HG02938 (cell line): ENCODE measurements around the gene SIGLEC12.
A peak's percentile ranks its signal among the peaks of the same experiment; 100 is the strongest.
"Not testable (repeated sequence)": the region's sequence is repeated elsewhere in the genome, so short reads cannot be mapped to it uniquely, and the experiment has no call there.

ENCODE experiments used
- ATAC-seq: cut with Tn5 transposase; IDR thresholded peaks from one replicate; pipeline ENCODE4 v1.9.1; 2021; ENCODE audit warnings: mild to moderate bottlenecking, moderate library complexity; ENCODE audit not compliant: unreplicated experiment

Gene SIGLEC12

DNA sequence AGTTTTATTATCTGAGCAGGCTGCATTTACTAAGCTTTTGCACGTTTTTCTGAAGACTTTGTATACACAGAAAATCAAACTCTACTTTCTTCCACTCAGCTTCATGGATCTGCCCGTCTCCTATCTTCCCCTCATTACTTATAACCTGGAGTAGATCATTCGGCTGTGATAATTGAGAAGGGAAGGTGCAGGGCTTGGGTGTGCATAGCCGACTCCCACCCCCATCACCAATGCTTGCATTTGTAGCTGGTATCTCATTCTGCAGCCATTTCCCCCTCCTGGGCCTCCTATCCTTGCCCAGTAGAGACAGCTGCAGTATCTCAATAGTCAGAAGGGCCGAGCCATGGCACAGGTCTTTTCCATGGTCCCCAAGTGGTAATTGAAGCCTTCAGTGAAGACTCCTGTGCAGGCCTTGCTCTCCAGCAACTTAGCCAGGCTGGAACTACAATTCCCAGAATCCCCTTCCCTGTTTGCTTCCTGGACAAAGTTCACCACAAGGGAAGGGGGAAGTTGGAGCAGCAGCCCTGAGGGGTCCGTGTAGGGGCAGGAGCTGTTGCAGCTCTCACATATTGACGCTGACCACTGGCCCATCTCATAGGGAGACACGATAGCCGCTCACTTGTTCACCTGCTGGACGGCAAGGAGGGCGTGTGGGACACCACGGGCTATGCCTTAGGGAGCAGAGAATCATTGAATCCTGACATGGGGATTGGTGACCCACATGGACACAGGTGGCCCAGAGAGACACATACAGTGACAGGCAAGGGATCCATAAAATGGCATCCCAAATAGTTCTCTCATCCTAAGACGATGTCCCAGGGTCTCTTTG lies 41.2 kb downstream of the SIGLEC12 start:
- ATAC-seq: no peak

DNA sequence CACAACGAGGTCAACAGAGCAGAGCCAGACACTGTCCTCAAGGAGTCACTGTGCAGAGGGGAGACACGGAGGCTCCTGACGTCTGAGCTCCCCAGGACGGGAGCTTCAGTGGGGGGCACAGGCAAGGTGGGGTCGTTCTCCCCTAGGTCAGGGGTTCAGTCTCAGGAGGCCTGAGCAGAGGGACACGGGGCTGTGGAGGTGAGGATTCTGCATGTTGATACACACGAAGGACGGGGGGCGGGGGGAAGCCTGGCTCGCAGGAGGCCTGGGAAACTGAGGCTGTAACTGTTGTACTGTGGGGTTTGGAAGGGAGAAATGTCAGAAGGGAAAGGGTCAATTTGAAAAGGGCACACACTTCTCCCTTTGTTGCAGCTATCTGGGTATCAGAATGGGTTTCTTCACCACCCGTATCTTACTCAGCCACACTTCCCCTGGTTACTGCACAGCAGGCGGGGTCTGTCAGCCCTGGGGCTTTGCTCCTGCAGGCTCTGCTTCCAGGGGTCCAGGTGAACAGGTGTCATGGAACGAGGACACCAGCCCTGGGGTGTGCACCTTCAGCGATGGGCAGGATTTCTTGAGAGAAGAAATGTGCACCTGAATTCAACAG lies 42.6 kb downstream of the SIGLEC12 start:
- no peak for ATAC-seq

DNA sequence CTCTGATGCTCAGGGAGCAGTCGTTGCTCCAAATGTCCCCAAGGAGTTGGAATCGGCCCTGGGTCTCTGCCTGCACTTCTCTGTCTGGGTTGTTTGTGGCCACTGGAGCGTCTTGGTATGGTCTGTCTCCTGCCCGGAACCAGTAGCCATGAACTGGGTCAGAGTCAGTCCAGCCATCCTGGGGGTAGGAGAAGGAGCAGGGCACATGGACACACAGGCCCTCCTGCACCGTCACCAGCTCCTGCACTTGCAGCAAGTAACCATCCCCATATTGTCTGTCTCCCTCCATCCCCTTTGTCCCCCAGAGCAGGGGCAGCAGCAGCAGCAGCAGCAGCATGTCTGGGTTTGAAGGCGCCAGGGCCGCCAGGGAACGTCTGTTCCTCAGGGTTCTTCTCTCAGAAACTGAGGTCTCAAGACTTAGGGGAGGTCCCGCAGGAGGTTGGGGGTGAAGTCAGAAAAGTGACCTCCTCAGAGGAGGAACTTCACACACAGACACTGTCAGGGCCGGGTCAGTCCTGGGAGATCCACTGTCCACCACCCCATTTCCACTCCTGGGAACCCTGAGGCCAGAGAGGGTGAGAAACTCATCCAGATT lies 43.5 kb downstream of the SIGLEC12 start, which contains the start of gene SIGLEC8:
TSS of gene SIGLEC8 (minus strand) at position 404 of the 595 bp plus-strand sequence. CDS start at position 337, 67 bp downstream.
- no peak for ATAC-seq

DNA sequence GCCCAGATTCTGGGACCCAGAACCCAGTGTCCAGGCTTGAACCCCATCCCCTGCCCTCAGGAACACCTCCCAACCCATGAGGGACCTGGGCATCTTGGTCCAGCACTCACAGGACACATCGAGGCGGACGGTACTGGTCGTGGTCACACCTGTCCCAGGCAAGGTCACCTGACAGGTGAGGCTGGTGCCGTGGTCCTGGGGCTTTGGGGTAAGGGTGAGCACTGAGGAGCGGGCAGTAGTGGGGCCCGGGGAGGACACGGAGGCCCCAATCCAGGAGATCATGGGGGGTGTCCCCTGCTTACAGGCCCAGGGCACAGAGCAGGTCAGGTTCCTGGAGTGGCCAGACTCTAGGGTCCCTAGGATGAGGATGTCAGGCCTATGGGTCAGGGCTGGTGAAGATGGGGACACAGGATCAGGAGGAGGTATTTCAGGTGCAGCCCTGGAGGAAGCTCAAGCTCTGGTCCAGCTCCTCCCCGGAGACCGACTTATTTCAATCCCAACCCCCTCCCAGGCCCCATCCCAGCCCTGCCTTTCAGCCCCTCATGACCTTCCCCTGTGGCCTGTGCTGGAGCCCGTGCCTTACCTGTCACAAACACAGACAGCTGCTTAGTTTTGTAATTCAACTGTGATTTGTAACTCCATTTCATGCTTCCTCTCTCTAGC lies 44.1 kb downstream of the SIGLEC12 start:
- no peak for ATAC-seq

DNA sequence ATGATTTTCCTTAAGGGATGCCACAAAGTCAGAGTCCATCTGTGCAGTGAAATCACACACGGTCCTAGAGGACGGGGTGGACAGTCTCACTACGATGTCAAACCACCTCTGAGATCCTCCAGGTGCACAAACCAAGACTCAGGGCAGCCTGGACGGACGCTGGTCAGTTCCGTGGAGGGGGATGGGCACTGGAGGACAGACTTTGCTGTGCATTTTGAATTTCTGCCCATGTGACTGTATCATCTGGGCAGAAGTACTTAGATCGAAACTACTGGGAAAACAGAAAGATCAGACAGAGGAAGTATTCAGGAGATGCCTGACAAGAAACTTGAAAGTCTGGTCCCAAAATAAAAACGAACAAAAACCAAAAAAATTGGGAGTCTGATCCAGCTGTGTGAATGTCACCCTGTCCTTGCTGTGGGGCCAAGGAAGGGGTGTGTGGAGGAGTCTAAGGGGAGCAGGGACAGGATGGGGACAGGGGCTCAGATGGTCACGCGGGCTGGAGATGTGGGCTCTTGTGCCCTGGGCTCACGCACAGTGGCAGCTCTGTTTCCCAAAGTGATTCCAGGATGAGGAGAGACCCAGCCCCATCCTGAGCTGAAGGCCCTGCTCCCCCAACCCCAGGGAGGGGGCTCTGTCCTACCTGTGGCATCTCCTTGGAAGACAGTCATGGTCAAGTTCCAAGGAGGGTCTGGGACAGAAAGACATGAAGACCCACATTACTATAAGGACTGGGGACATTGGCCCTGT lies 44.9 kb downstream of the SIGLEC12 start:
- no peak for ATAC-seq

DNA sequence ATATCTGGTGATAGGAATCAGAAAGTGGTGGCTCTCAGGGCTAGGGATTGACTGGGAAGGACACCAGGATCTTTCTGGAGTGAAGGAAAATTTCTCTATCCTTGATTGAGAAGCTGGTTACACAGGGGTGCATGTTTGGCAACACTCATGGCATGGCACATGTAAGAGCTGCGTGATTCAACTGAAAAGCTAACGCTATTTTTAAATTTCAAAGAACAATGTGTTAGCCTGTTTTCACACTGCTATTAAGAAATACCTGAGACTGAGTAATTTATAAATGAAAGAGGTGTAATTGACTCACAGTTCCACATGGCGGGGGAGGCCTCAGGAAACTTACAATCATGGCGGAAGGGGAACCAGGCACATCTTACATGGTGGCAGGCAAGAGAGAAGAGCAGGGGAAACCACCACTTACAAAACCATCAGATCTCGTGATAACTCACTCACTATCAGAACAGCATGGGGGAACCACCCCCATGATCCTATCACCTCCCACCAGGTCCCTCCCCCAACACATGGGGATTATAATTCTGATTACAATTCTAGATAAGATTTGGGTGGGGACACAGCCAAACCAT lies 50.8 kb downstream of the SIGLEC12 start:
- no peak for ATAC-seq

DNA sequence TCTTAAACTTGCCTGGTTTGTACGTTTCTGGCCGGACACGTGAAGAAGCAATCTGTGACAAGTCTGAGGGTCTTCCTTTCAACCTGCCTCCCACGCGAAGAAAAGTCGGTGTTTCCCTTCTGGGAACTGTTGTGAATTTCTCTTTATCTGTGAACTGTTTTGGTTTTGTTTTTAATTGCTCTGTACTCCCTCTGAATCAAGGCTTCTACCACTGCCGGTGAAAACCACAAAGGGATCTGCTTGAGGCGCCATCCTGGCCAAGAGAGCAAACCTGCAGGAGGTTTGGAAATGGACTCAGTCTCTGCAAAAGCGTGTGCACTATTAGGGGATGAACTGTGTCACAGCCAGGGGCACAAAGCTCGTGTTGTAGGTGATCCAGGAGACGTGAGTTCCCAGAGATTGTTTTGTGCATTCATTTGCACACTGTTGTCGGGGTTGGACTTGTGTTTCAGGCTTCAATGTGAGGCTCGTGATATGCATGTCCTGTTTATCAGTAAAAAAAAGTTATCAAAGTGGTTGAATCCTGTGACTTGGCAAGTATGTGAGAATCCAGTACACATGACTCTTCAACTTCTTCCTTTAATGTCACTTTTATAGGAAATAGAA lies 53.1 kb downstream of the SIGLEC12 start:
- ATAC-seq: no peak

DNA sequence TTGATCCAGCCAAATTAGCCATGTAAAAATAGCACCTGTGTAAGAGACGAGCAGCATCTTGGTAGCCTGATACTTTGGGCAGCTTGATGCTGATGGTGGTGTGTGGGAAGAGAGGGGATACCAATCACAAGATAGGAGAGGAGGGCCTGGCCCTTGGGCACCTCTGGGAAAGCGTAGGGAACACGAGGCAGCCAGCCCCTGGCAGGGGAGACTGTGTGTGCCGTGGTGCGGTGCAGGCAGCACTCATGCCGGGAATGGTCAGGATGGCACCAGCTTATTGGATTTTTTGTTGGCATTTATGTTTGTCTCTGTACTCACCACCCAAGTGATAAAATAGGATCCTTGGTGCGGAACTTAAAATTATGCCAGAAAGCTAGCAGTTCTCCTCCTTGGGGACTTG lies 53.6 kb downstream of the SIGLEC12 start:
- ATAC-seq: no peak

DNA sequence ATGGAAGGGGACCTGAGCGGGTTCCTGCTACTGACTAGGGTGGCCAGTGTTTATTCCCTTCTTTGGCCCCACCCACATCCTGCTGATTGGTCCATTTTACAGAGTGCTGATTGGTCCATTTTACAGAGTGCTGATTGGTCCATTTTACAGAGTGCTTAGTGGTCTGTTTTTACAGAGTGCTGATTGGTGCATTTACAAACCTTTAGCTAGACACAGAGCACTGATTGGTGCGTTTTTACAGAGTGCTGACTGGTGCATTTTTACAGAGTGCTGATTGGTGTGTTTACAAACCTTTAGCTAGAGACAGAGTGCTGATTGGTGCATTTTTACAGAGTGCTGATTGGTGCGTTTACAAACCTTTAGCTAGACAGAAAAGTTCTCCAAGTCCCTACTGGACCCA lies 54.1 kb downstream of the SIGLEC12 start:
- ATAC-seq: not testable (repeated sequence)

DNA sequence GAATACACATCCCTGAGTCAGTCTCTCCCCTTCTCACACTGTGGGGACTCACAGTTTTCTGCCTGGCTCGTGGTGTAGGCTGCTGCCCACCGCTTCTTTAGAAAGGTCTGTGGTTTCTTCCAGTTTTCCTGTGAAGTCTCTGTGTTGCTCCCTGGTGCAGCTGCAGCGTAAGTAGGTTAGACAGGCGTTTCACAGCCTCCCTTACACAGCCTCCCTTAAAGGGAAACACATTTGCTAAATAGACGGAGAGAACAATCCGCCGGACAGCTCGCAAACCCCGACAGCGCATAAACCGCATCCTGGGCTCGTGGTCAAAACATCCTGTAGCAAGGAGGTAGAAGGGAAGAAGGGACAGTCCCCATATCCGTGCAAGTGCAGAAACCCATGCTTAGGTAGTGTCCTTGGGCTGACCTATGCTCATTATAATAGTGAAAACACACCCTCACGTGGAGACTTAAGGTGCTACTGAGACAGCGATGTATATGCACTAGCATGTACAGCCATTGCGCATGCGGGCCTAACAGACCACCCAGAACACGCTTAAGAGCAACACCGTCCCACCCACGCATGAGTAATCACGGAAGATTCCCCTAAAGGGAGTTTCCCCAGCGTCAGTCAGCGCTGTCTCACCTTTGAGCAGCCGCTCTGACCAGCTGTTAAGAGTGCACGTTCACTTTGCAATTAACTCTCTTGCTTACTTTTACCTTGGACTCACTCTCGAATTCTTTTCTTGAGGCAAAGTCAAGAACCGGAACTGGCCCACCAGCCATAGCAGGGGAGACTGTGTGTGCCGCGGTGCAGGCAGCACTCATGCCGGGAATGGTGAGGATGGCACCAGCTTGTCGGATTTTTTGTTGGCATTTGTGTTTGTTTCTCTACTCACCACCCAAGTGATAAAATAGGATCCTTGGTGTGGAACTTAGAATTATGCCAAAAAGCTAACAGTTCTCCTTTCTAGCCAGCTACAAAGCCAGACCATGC lies 59.9 kb downstream of the SIGLEC12 start:
- ATAC-seq: peak; percentile 95
